ENCODE data around the gene ZDHHC11B.
"Not testable (repeated sequence)": the region's sequence is repeated elsewhere in the genome, so short reads cannot be mapped to it uniquely, and the experiment has no call there.

Gene ZDHHC11B

GRCh38 chr5:811384-811783 lies 26.9 kb upstream of the ZDHHC11B start:
- no CpG with 5 or more reads among the region's 9 CpGs for WGBS (ENCODE audit: insufficient coverage, insufficient read length)
- H3K4me3 ChIP-seq (ENCODE audit: low read length); H3K27ac ChIP-seq (ENCODE audit: low read length); H3K9me3 ChIP-seq (ENCODE audit: control insufficient read depth, insufficient read depth, low read length); H3K4me1 ChIP-seq (ENCODE audit: control insufficient read depth, insufficient read depth, low read length); H3K27me3 ChIP-seq (ENCODE audit: control insufficient read depth, insufficient read depth, low read length); H3K36me3 ChIP-seq (ENCODE audit: control insufficient read depth, insufficient read depth, low read length); DNase-seq (ENCODE audit: low read depth, low spot score): not testable (repeated sequence)

- not testable (repeated sequence) for H3K4me3 ChIP-seq (ENCODE audit: low read length); H3K4me1 ChIP-seq (ENCODE audit: control insufficient read depth, insufficient read depth, low read length); DNase-seq (ENCODE audit: low read depth, low spot score); H3K27ac ChIP-seq (ENCODE audit: low read length); H3K36me3 ChIP-seq (ENCODE audit: control insufficient read depth, insufficient read depth, low read length); H3K9me3 ChIP-seq (ENCODE audit: control insufficient read depth, insufficient read depth, low read length); H3K27me3 ChIP-seq (ENCODE audit: control insufficient read depth, insufficient read depth, low read length)
- no CpG with 5 or more reads among the region's 10 CpGs for WGBS (ENCODE audit: insufficient coverage, insufficient read length)
These were observed 23.4 kb upstream of the ZDHHC11B start for GRCh38 chr5:807719-808514.

- no peaks in the 10 kb centered on the region for H3K36me3 ChIP-seq (ENCODE audit: control insufficient read depth, insufficient read depth, low read length)
- H3K4me3 ChIP-seq (ENCODE audit: low read length) = no peak overlapping the region
- H3K4me1 ChIP-seq (ENCODE audit: control insufficient read depth, insufficient read depth, low read length) = no peaks in the 10 kb centered on the region; the same call in 1 of the 2 replicates
- no peak overlapping the region for H3K27ac ChIP-seq (ENCODE audit: low read length)
- H3K9me3 ChIP-seq (ENCODE audit: control insufficient read depth, insufficient read depth, low read length) = no peaks in the 10 kb centered on the region
- H3K27me3 ChIP-seq (ENCODE audit: control insufficient read depth, insufficient read depth, low read length) = no peaks in the 10 kb centered on the region
- no peak for DNase-seq (ENCODE audit: low read depth, low spot score)
- no CpG with 5 or more reads among the region's 6 CpGs for WGBS (ENCODE audit: insufficient coverage, insufficient read length)
These were observed 16.9 kb upstream of the ZDHHC11B start for GRCh38 chr5:801472-801871.

GRCh38 chr5:801055-801454 lies 16.5 kb upstream of the ZDHHC11B start:
- not testable (repeated sequence) for H3K27me3 ChIP-seq (ENCODE audit: control insufficient read depth, insufficient read depth, low read length); H3K4me3 ChIP-seq (ENCODE audit: low read length); H3K27ac ChIP-seq (ENCODE audit: low read length); H3K4me1 ChIP-seq (ENCODE audit: control insufficient read depth, insufficient read depth, low read length); H3K9me3 ChIP-seq (ENCODE audit: control insufficient read depth, insufficient read depth, low read length); H3K36me3 ChIP-seq (ENCODE audit: control insufficient read depth, insufficient read depth, low read length); DNase-seq (ENCODE audit: low read depth, low spot score)
- WGBS (ENCODE audit: insufficient coverage, insufficient read length) = no CpG with 5 or more reads among the region's 4 CpGs

DNA sequence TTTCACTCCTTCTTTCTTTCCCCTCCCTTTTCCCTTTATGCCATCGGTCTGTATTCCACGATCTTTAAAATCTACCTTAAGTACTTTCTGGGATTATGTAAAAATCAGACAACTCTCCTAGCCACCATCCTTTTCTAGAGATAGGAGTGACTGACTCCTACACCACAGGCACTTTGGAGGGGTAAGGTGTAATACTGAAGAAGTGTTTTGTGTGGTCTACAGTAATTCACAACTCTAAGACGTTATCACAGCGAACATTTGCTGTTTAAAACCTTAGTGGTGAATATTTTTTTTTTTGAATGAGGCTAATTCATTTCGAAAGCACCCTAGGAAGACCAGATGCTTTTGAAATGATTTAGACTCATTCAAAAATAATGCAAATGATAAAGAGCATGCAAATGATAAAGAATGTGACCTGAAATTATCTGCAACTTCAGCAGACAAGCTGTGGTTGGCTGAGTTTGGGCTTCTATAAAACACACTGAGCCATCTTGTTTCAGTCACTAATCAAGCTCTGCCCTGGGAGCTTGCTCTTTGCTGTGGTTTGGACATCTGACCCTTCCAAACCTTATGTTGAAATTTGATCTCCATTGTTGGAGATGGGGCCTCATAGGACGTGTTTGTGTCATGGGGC lies 14.1 kb upstream of the ZDHHC11B start:
- H3K4me1 ChIP-seq (ENCODE audit: control insufficient read depth, insufficient read depth, low read length); H3K27ac ChIP-seq (ENCODE audit: low read length); H3K27me3 ChIP-seq (ENCODE audit: control insufficient read depth, insufficient read depth, low read length); H3K4me3 ChIP-seq (ENCODE audit: low read length); H3K9me3 ChIP-seq (ENCODE audit: control insufficient read depth, insufficient read depth, low read length); H3K36me3 ChIP-seq (ENCODE audit: control insufficient read depth, insufficient read depth, low read length); DNase-seq (ENCODE audit: low read depth, low spot score): not testable (repeated sequence)
- no CpG with 5 or more reads among the region's 6 CpGs for WGBS (ENCODE audit: insufficient coverage, insufficient read length)

GRCh38 chr5:797986-798385 lies 13.5 kb upstream of the ZDHHC11B start:
- H3K27me3 ChIP-seq (ENCODE audit: control insufficient read depth, insufficient read depth, low read length); DNase-seq (ENCODE audit: low read depth, low spot score); H3K4me1 ChIP-seq (ENCODE audit: control insufficient read depth, insufficient read depth, low read length); H3K4me3 ChIP-seq (ENCODE audit: low read length); H3K36me3 ChIP-seq (ENCODE audit: control insufficient read depth, insufficient read depth, low read length); H3K27ac ChIP-seq (ENCODE audit: low read length); H3K9me3 ChIP-seq (ENCODE audit: control insufficient read depth, insufficient read depth, low read length): not testable (repeated sequence)
- no CpG with 5 or more reads among the region's 4 CpGs for WGBS (ENCODE audit: insufficient coverage, insufficient read length)

- no CpG with 5 or more reads among the region's 1 CpG for WGBS (ENCODE audit: insufficient coverage, insufficient read length)
- H3K4me3 ChIP-seq (ENCODE audit: low read length); H3K27me3 ChIP-seq (ENCODE audit: control insufficient read depth, insufficient read depth, low read length); H3K9me3 ChIP-seq (ENCODE audit: control insufficient read depth, insufficient read depth, low read length); H3K4me1 ChIP-seq (ENCODE audit: control insufficient read depth, insufficient read depth, low read length); DNase-seq (ENCODE audit: low read depth, low spot score); H3K27ac ChIP-seq (ENCODE audit: low read length); H3K36me3 ChIP-seq (ENCODE audit: control insufficient read depth, insufficient read depth, low read length): not testable (repeated sequence)
These were observed 11.3 kb upstream of the ZDHHC11B start for GRCh38 chr5:795873-796272.

- not testable (repeated sequence) for H3K4me1 ChIP-seq (ENCODE audit: control insufficient read depth, insufficient read depth, low read length); H3K27ac ChIP-seq (ENCODE audit: low read length)
- no CpG with 5 or more reads among the region's 1 CpG for WGBS (ENCODE audit: insufficient coverage, insufficient read length)
These were observed 10.4 kb upstream of the ZDHHC11B start for GRCh38 chr5:794948-795347.

DNA sequence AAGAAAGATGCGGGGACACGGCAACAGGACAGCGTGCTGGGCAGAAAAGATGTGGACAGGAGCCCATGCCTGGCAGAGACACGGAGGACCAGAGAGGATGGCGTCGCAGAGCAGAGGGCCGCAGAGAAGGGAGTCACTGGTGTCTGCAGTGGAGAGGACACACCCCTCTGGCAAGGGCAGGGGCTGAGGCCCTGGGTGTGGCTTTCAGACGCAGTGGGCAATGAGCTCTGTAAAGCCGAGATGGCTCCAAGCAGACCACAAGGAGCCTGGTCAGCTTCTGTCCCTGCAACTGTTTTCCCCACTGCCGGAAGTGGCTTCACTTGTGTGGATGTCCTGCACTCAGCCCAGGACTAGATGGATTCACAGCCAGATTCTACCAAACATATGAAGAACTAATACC lies 4.2 kb upstream of the ZDHHC11B start:
- not testable (repeated sequence) for H3K27me3 ChIP-seq (ENCODE audit: control insufficient read depth, insufficient read depth, low read length); DNase-seq (ENCODE audit: low read depth, low spot score); H3K27ac ChIP-seq (ENCODE audit: low read length); H3K9me3 ChIP-seq (ENCODE audit: control insufficient read depth, insufficient read depth, low read length); H3K36me3 ChIP-seq (ENCODE audit: control insufficient read depth, insufficient read depth, low read length); H3K4me1 ChIP-seq (ENCODE audit: control insufficient read depth, insufficient read depth, low read length); H3K4me3 ChIP-seq (ENCODE audit: low read length)
- WGBS (ENCODE audit: insufficient coverage, insufficient read length) = no CpG with 5 or more reads among the region's 10 CpGs

More at GRCh38 chr5:794948-795347, 10.4 kb upstream of the ZDHHC11B start:
- not testable (repeated sequence) for H3K4me3 ChIP-seq (ENCODE audit: low read length); H3K27me3 ChIP-seq (ENCODE audit: control insufficient read depth, insufficient read depth, low read length); H3K9me3 ChIP-seq (ENCODE audit: control insufficient read depth, insufficient read depth, low read length); H3K36me3 ChIP-seq (ENCODE audit: control insufficient read depth, insufficient read depth, low read length); DNase-seq (ENCODE audit: low read depth, low spot score)

GRCh38 chr5:787857-788233 lies 3.3 kb upstream of the ZDHHC11B start:
- H3K9me3 ChIP-seq (ENCODE audit: control insufficient read depth, insufficient read depth, low read length); H3K36me3 ChIP-seq (ENCODE audit: control insufficient read depth, insufficient read depth, low read length); H3K27ac ChIP-seq (ENCODE audit: low read length); DNase-seq (ENCODE audit: low read depth, low spot score); H3K4me1 ChIP-seq (ENCODE audit: control insufficient read depth, insufficient read depth, low read length); H3K4me3 ChIP-seq (ENCODE audit: low read length); H3K27me3 ChIP-seq (ENCODE audit: control insufficient read depth, insufficient read depth, low read length): not testable (repeated sequence)
- whole genome bisulfite sequencing (ENCODE audit: insufficient coverage, insufficient read length) = no CpG with 5 or more reads among the region's 6 CpGs
